ENCODE results near the gene PSMD8.
"Not testable (repeated sequence)": the region's sequence is repeated elsewhere in the genome, so short reads cannot be mapped to it uniquely, and the experiment has no call there.

The PSMD8 gene

DNA sequence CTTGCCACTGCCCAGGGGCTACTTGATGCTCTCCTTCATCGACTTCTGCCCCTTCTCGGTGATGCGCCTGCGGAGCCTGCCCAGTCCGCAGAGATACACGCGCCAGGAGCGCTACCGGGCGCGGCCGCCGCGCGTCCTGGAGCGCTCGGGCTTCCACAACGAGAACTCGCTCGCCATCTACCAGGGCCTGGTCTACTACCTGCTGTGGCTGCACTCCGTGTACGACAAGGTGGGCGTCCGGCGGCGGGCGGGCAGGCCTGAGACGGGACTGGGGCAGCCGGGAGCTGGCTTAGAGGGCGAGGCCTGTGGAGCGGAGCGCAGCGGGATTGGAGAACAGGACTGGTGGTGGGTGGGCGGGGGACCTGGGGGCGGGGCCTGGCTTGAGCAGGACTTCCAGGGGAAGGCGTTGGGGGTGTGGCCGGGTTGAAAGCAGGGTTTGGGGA, 12.7 kb upstream of the PSMD8 start:
- peak in 1 of 2 donors; percentile 37 for DNase-seq (ENCODE audit: extremely low read depth in 1 of 2, low read depth in 1 of 2)

GRCh38 chr19:38362076-38362945, 12.1 kb upstream of the PSMD8 start:
- peak in 1 of 2 donors; percentile 50 for DNase-seq (ENCODE audit: extremely low read depth in 1 of 2, low read depth in 1 of 2)

- DNase-seq (ENCODE audit: extremely low read depth in 1 of 2, low read depth in 1 of 2) = not testable (repeated sequence)
These were observed 11.3 kb upstream of the PSMD8 start for GRCh38 chr19:38362946-38363688.

DNA sequence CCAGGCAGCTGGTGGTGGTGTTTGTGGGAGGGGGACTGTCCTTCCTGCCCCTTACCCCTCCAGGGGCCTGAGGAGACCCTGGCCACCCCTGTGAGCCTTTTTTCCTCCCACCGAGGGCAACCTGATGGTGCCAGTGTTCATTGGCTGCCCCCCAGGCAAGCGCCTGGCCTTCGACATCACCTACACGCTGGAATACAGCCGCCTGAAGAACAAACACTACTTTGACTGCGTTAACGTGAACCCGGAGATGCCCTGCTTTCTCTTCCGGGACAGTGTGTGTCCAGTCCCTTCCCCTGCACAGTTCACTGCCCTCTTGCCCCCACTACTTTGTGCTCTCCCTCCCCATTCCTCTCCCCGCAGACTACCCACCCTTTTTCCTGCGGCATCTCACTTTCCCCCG, 7.3 kb upstream of the PSMD8 start:
- no peak for DNase-seq (ENCODE audit: extremely low read depth in 1 of 2, low read depth in 1 of 2)

DNA sequence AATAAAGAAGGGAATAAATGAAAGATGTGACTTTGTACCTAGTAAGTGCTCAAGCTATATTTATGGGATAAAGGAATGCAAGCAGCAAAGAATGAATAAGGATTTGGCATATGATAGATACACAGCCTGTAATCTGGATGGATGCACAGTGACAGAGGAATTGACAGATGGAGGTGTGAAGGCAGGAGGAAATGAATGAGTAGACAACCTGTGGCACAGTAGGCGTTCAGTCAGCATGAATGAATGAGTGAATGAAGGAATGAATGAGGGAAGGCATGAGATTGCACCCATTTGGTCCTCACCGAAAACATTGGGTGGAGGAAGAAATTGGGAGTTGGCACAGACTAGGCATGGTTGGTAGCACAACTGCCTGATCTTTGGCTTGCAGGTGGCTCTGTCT, 4.8 kb upstream of the PSMD8 start:
- no peak for DNase-seq (ENCODE audit: extremely low read depth in 1 of 2, low read depth in 1 of 2)

DNA sequence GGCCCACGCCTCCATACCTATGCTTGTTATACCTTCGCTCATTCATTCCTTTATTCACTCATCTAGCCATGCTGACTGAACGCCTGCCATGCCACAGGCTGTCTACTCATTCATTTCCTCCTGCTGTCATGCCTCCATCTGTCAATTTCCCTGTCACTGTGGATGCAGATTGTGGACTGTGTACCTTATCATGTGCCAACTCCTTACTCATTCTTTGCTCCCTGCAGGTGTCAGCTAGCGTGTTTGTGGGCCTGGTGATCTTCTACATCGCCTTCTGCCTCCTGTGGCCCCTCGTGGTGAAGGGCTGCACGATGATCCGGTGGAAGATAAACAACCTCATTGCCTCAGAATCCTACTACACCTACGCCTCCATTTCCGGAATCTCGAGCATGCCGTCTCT, 4.1 kb upstream of the PSMD8 start:
- no peak for DNase-seq (ENCODE audit: extremely low read depth in 1 of 2, low read depth in 1 of 2)

DNA sequence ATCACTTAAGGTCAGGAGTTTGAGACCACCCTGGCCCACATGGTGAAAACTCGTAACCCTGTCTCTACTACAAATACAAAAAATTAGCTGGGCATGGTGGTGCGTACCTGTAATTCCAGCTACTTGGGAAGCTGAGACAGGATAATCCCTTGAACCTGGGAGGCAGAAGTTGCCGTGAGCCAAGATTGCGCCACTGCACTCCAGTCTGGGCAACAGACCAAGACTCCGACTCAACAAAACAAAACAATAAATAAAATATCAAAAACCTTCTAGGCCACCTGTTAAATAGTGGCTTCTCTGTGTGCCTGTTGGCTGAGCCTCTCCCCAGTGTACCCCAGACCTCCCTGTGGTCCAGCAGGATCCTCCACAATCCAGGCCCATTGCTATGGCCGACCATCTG, 3.3 kb upstream of the PSMD8 start:
- no peak for DNase-seq (ENCODE audit: extremely low read depth in 1 of 2, low read depth in 1 of 2)

DNA sequence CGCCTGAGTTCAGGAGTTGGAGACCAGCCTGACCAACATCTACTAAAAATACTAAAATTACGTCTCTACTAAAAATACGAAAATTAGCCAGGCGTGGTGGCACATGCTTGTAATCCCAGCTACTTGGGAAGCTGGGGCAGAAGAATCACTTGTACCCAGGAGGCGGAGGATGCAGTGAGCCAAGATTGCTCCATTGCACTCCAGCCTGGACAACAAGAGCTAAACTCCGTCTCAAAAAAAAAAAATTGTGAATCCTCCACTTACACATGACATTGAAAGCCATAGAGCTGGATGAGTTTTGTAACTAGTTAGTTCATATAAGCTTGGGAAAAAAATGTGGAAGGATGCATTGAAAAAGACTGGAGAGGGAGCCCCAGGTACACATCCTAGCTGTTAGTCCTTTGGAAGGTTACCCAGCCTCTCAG, 452 bp upstream of the PSMD8 start:
- no peak for DNase-seq (ENCODE audit: extremely low read depth in 1 of 2, low read depth in 1 of 2)

- DNase-seq (ENCODE audit: extremely low read depth in 1 of 2, low read depth in 1 of 2) = no peak
These were observed 725 bp downstream of the PSMD8 start for GRCh38 chr19:38375098-38375493.

GRCh38 chr19:38375748-38376147, 1.4 kb downstream of the PSMD8 start:
- DNase-seq (ENCODE audit: extremely low read depth in 1 of 2, low read depth in 1 of 2) = no peak

- no peak for DNase-seq (ENCODE audit: extremely low read depth in 1 of 2, low read depth in 1 of 2)
These were observed 2.2 kb downstream of the PSMD8 start for GRCh38 chr19:38376576-38376975.

- no peak for DNase-seq (ENCODE audit: extremely low read depth in 1 of 2, low read depth in 1 of 2)
These were observed 2.7 kb downstream of the PSMD8 start for GRCh38 chr19:38377052-38377451.

DNA sequence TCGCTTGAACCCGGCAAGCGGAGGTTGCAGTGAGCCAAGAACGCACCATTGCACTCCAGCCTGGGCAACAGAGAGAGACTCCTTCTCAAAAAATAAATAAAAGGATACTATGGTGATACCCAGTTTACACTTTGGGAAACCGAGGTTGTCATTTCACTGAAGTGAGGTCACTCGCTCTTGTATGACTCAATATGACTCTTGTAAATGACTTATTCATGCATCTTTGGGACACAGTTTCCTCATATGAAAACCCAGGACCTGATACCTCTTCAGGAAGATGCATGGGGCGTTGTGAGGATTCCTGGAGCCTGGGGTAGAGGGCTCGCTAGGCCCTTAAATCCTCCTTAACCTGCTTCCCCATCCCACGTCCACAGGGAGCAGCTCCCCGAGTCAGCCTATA, 4.5 kb downstream of the PSMD8 start:
- no peak for DNase-seq (ENCODE audit: extremely low read depth in 1 of 2, low read depth in 1 of 2)

- DNase-seq (ENCODE audit: extremely low read depth in 1 of 2, low read depth in 1 of 2) = no peak
These were observed 6.8 kb downstream of the PSMD8 start for GRCh38 chr19:38381138-38381537.

DNA sequence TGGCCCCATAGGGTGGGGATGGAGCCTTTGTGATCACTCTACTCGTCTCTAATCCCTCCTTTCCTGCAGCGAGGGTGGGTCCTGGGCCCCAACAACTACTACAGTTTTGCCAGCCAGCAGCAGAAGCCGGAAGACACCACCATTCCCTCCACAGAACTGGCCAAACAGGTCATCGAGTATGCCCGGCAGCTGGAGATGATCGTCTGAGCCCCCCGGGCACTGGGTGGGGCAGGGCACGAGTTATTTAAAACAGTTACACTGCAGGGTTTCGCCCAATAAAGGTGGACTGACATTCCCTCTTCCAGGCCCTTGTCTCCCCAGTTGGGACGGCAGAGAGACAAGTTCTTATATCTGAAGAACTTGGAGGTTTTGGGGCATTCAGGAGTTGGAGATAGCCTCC, 8.8 kb downstream of the PSMD8 start:
- DNase-seq (ENCODE audit: extremely low read depth in 1 of 2, low read depth in 1 of 2) = no peak

DNA sequence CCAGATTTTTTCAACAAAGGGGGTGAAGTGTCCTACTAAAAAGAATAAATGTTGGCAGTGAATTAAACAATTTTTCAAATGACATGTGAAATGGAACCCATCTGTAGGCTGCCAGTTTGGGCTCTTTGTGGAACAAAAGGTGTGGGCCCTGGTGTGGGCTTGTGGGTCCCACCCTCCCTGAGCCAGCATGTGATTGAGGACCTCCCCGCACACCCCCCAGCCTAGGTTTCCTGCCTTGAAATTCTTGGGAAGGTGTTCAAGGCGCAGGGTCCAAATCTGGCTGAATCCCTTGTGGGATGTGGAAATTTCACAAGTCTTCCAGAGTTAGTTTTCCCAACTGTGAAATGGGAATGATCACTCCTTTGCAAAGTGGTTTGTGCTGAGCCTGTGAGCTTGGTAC, 9.4 kb downstream of the PSMD8 start:
- no peak for DNase-seq (ENCODE audit: extremely low read depth in 1 of 2, low read depth in 1 of 2)

DNA sequence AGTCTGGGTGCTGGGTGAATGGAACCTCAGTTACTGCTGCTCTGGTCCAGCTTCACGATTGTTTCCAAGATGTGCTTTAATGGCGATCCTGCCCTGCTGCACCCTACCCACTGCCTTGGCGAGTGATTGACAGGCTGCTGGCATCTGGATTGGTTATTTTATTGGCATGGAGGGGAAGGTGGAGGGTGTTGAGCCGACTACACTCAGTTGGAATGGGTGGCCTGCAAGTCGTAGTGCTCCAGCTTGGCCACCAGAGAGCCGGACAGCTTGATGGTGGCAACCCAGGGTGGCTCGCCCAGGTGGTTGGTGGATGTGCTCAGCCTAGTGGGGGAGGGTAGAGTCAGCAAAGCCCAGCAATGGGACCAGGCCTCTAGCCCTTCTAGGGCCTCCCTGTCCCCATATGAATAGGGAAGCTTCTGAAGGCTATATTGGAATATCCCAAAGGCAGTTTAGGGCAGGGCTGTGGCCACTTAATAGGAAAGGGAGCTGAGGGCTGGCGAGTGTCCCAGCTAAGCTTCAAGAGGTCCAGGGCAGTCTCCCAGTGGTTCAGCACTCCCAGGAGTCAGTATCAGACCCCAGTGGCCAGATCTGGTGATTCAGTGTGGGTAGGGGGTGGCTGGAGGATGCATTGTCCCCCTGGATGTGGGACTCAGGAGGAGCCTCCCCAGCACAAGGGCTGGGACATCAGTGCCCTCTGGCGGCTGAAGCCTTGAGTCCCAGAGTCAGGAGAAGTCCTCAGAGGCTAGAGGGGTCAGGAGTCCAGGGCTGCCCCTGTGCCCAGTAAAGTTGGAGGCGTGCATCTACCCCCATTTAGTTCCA, 10.0 kb downstream of the PSMD8 start:
- no peak for DNase-seq (ENCODE audit: extremely low read depth in 1 of 2, low read depth in 1 of 2)

- no peak for DNase-seq (ENCODE audit: extremely low read depth in 1 of 2, low read depth in 1 of 2)
These were observed 10.9 kb downstream of the PSMD8 start for GRCh38 chr19:38385057-38385803.

GRCh38 chr19:38385804-38386257, 11.5 kb downstream of the PSMD8 start:
- DNase-seq (ENCODE audit: extremely low read depth in 1 of 2, low read depth in 1 of 2) = no peak

- DNase-seq (ENCODE audit: extremely low read depth in 1 of 2, low read depth in 1 of 2) = no peak
These were observed 12.1 kb downstream of the PSMD8 start for GRCh38 chr19:38386300-38386970.

Measured in activated CD8-positive, alpha-beta memory T cell treated with anti-CD3 and anti-CD28 coated beads for 1 hour (primary cell).